ENCODE measurements around the gene USP35. TPM values are rescaled to one million over a fixed set of nuclear protein-coding genes. Genes with fewer than 3 reads are reported as not detected.

USP35 gene
- total and polyA plus RNA-seq, 2 donors (not counting 1 experiment from before 2014, with no cell fraction given): 4.6 to 13.0 TPM

DNA sequence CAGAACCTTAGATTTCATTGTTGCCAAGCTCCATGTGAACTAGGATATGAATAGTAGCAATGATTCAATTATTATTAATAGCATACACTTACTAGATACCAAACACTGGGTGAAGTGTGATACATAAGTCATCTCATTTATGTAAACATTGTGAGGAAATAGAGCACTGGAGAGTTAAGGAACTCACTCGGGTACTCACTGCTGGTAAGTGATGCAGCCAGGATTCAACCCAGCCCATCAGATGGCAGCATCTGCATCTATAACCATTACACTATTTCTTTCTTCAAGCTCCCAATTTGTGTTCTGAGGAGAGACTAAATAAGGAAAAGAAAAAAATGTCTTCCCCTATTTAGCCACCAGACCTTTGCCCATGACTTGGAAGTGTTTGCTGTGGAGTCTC is 39.1 kb upstream of the USP35 start:
- no peak overlapping the region for H3K4me2 ChIP-seq (ENCODE audit: extremely low read depth, insufficient read depth, low read length)
- no peaks in the 10 kb centered on the region for H3K36me3 ChIP-seq (ENCODE audit: control insufficient read depth, insufficient read depth, low read length)
- no peak overlapping the region for H3K27ac ChIP-seq (ENCODE audit: insufficient read depth, low read length)
- H3K4me1 ChIP-seq (ENCODE audit: control insufficient read depth, extremely low read depth, insufficient read depth, low read length): no peaks in the 10 kb centered on the region
- no peaks in the 10 kb centered on the region for H4K20me1 ChIP-seq (ENCODE audit: control insufficient read depth, extremely low read depth, insufficient read depth, low read length)
- H3K4me3 ChIP-seq (replicated peaks in 1 of 4; ENCODE audit: control extremely low read depth in 1 of 4, insufficient read depth in 1 of 4, low read depth in 3 of 4, low read length in 4 of 4): no peak overlapping the region
- no peaks in the 10 kb centered on the region for H3K27me3 ChIP-seq (ENCODE audit: control insufficient read depth, insufficient read depth, low read length)
- peak; percentile 54 to 91 for DNase-seq (ENCODE audit: low read depth in 2 of 2)
- no peak overlapping the region for H3K9ac ChIP-seq (ENCODE audit: insufficient read depth, low read length)
- H2AFZ ChIP-seq (ENCODE audit: low read length): no peak overlapping the region
- no peaks in the 10 kb centered on the region for H3K79me2 ChIP-seq (ENCODE audit: control insufficient read depth, insufficient read depth, low read length)
- no peaks in the 10 kb centered on the region for H3K9me3 ChIP-seq (ENCODE audit: control insufficient read depth, insufficient read depth, low read depth, low read length)
- TF ChIP-seq, protein P1, sequence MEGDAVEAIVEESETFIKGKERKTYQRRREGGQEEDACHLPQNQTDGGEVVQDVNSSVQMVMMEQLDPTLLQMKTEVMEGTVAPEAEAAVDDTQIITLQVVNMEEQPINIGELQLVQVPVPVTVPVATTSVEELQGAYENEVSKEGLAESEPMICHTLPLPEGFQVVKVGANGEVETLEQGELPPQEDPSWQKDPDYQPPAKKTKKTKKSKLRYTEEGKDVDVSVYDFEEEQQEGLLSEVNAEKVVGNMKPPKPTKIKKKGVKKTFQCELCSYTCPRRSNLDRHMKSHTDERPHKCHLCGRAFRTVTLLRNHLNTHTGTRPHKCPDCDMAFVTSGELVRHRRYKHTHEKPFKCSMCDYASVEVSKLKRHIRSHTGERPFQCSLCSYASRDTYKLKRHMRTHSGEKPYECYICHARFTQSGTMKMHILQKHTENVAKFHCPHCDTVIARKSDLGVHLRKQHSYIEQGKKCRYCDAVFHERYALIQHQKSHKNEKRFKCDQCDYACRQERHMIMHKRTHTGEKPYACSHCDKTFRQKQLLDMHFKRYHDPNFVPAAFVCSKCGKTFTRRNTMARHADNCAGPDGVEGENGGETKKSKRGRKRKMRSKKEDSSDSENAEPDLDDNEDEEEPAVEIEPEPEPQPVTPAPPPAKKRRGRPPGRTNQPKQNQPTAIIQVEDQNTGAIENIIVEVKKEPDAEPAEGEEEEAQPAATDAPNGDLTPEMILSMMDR (conservative IDR thresholded peaks at IDR 0.05 in 1 of 2, IDR thresholded peaks at IDR 0.05 in 1 of 2; ENCODE audit: low read depth in 1 of 2, low read length in 2 of 2): peak; percentile 46 to 59
- TF ChIP-seq EZH2 (IDR thresholded peaks at IDR 0.05; ENCODE audit: low read length, missing control alignments): no peak

DNA sequence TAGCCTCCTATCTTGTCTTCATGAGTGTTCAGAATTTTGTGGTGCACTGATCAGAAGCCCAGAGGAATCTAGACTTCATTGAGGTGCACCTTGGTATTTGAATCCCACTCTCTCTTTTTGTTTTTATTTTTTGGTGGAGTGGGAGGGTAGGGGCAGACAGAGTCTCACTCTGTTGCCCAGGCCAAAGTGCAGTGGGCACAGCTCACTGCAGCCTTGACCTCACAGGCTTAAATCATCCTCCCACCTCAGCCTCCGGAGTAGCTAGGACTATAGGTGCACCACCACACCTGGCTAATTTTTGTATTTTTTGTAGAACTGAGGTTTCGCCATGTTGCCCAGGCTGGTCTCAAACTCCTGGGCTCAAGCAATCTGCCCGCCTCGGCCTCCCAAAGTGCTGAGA is 38.4 kb upstream of the USP35 start:
- H2AFZ ChIP-seq (ENCODE audit: low read length): no peak overlapping the region
- no peaks in the 10 kb centered on the region for H3K36me3 ChIP-seq (ENCODE audit: control insufficient read depth, insufficient read depth, low read length)
- H3K9me3 ChIP-seq (ENCODE audit: control insufficient read depth, insufficient read depth, low read depth, low read length): no peaks in the 10 kb centered on the region
- DNase-seq (ENCODE audit: low read depth in 2 of 2): no peak
- H3K4me2 ChIP-seq (ENCODE audit: extremely low read depth, insufficient read depth, low read length): no peak overlapping the region
- H3K27ac ChIP-seq (ENCODE audit: insufficient read depth, low read length): no peak overlapping the region
- H3K27me3 ChIP-seq (ENCODE audit: control insufficient read depth, insufficient read depth, low read length): no peaks in the 10 kb centered on the region
- TF ChIP-seq, protein P1 (conservative IDR thresholded peaks at IDR 0.05 in 1 of 2, IDR thresholded peaks at IDR 0.05 in 1 of 2; ENCODE audit: low read depth in 1 of 2, low read length in 2 of 2): no peak
- no peak for TF ChIP-seq EZH2 (IDR thresholded peaks at IDR 0.05; ENCODE audit: low read length, missing control alignments)
- H3K4me3 ChIP-seq (replicated peaks in 1 of 4; ENCODE audit: control extremely low read depth in 1 of 4, insufficient read depth in 1 of 4, low read depth in 3 of 4, low read length in 4 of 4): no peak overlapping the region
- no peak overlapping the region for H3K9ac ChIP-seq (ENCODE audit: insufficient read depth, low read length)
- no peaks in the 10 kb centered on the region for H4K20me1 ChIP-seq (ENCODE audit: control insufficient read depth, extremely low read depth, insufficient read depth, low read length)
- H3K4me1 ChIP-seq (ENCODE audit: control insufficient read depth, extremely low read depth, insufficient read depth, low read length): no peaks in the 10 kb centered on the region
- no peaks in the 10 kb centered on the region for H3K79me2 ChIP-seq (ENCODE audit: control insufficient read depth, insufficient read depth, low read length)

DNA sequence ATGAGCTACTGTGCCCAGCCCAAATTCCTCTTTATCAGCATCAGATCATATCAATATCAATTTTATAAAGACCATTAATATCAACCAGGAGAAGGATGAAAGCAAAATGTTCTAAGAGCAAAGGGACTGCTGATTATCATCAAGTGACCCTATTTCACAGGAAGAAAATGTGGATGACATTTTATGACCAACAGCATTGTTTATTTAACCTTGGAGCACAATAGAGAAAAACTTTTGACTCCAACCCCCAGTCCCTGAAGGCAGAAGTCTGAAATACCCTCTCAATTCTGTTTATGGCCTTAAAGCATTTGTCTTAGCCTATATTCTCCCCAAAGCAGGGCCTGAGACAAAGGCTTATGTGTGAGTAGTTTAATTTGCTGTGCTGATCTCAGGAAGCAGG is 38.0 kb upstream of the USP35 start:
- Histone ChIP-seq H3K4me2 (ENCODE audit: extremely low read depth, insufficient read depth, low read length) (no peak overlapping the region), H4K20me1 (ENCODE audit: control insufficient read depth, extremely low read depth, insufficient read depth, low read length) (no peaks in the 10 kb centered on the region), H3K27ac (ENCODE audit: insufficient read depth, low read length) (no peak overlapping the region), H3K9me3 (ENCODE audit: control insufficient read depth, insufficient read depth, low read depth, low read length) (no peaks in the 10 kb centered on the region), H3K79me2 (ENCODE audit: control insufficient read depth, insufficient read depth, low read length) (no peaks in the 10 kb centered on the region), H3K9ac (ENCODE audit: insufficient read depth, low read length) (no peak overlapping the region), H3K36me3 (ENCODE audit: control insufficient read depth, insufficient read depth, low read length) (no peaks in the 10 kb centered on the region), H3K27me3 (ENCODE audit: control insufficient read depth, insufficient read depth, low read length) (no peaks in the 10 kb centered on the region), H2AFZ (ENCODE audit: low read length) (no peak overlapping the region), H3K4me3 (replicated peaks in 1 of 4; ENCODE audit: control extremely low read depth in 1 of 4, insufficient read depth in 1 of 4, low read depth in 3 of 4, low read length in 4 of 4) (no peak overlapping the region), H3K4me1 (ENCODE audit: control insufficient read depth, extremely low read depth, insufficient read depth, low read length) (no peaks in the 10 kb centered on the region)
- TF ChIP-seq, protein P1 (conservative IDR thresholded peaks at IDR 0.05 in 1 of 2, IDR thresholded peaks at IDR 0.05 in 1 of 2; ENCODE audit: low read depth in 1 of 2, low read length in 2 of 2): no peak
- TF ChIP-seq EZH2 (IDR thresholded peaks at IDR 0.05; ENCODE audit: low read length, missing control alignments): no peak
- DNase-seq (ENCODE audit: low read depth in 2 of 2): no peak

Data from fibroblast of lung (primary cell).